SK-N-SH treated with all-trans-retinoic acid at 6 μM for 48 hours (cell line): ENCODE data around the gene TMBIM1.

ENCODE experiments used
- ESRRG ChIP-seq: fragments of 250-450 bp; sonication (Bioruptor Pico); IDR thresholded peaks from 2 replicates; pipeline ENCODE4 v1.6.1; 2021; ENCODE audit warnings: mild to moderate bottlenecking
- PATZ1 ChIP-seq: fragments of 250-450 bp; sonication (Bioruptor Pico); IDR thresholded peaks from 2 replicates; pipeline ENCODE4 v1.8.0; 2020; ENCODE audit warnings: mild to moderate bottlenecking, moderate library complexity, borderline replicate concordance
- ZFP3 ChIP-seq: fragments of 250-450 bp; sonication (Bioruptor Pico); IDR thresholded peaks from 2 replicates; pipeline ENCODE4 v1.5.0; 2020; ENCODE audit warnings: mild to moderate bottlenecking, moderate library complexity
- ZNF8 ChIP-seq: fragments of 450-650 bp; formaldehyde crosslinking; IDR thresholded peaks from 2 replicates; pipeline ENCODE4 v1.5.0; 2020; ENCODE audit warnings: mild to moderate bottlenecking, moderate library complexity

DNA sequence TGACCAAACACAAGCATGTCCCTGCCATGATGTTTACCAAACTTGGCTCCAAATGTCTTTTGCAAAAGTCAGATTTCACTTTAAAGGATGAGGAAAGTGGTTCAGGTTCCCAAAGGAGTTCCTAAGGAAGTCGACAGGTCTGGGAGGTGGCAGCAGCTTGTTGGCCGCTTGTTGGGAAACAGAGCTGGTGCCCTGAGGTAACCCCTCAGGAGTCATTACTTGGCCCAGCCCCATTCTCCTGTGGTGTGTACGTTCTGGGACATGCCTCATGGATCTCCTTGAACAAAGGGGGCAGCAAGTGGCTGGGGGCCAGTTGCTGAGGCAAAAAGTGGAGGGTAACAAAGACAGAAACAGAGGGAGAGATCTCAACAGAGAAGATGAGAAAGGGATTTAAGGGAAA is 10.9 kb downstream of the TMBIM1 start:
- TF ChIP-seq ZFP3 (CRISPR knock-in tag) (no peak), ESRRG (no peak), ZNF8 (CRISPR knock-in tag) (no peak), PATZ1 (CRISPR knock-in tag) (no peak)
